Hepatocyte (in vitro differentiated cells): ENCODE data around the gene IL20RB.

ENCODE experiments used
- CTCF ChIP-seq: fragments of 200-600 bp; sonication (generic); IDR thresholded peaks from 2 replicates; pipeline ENCODE4 v1.5.1; 2016; ENCODE audit warnings: antibody characterized with exemption, mild to moderate bottlenecking; ENCODE audit not compliant: poor library complexity
- EZH2 ChIP-seq: fragments of 200-600 bp; sonication (generic); IDR thresholded peaks from 2 replicates; pipeline ENCODE4 v1.6.1; 2016; ENCODE audit warnings: antibody characterized with exemption, mild to moderate bottlenecking, borderline replicate concordance

GRCh38 chr3:136929977-136930670 lies 27.7 kb upstream of the IL20RB start:
- TF ChIP-seq CTCF (no peak), EZH2 (no peak)
